Measurements from ENCODE around the gene PARD6B.
A peak's percentile ranks its signal among the peaks of the same experiment; 100 is the strongest.

PARD6B gene

GRCh38 chr20:50724851-50725723, 6.3 kb upstream of the PARD6B start:
- peak; percentile 90 for DNase-seq

DNA sequence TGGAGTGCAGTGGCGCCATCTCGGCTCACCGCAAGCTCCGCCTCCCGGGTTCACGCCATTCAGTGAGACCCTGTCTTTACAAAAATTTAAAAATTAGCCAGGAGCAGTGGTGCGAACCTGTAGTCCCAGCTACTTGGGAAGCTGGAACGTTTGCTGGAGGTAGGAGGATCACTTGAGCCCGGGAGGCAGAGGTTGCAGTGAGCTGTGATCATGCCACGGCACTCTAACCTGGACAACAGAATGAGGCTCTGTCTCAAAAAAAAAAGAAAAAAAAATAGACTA, 5.7 kb upstream of the PARD6B start:
- DNase-seq: no peak

DNA sequence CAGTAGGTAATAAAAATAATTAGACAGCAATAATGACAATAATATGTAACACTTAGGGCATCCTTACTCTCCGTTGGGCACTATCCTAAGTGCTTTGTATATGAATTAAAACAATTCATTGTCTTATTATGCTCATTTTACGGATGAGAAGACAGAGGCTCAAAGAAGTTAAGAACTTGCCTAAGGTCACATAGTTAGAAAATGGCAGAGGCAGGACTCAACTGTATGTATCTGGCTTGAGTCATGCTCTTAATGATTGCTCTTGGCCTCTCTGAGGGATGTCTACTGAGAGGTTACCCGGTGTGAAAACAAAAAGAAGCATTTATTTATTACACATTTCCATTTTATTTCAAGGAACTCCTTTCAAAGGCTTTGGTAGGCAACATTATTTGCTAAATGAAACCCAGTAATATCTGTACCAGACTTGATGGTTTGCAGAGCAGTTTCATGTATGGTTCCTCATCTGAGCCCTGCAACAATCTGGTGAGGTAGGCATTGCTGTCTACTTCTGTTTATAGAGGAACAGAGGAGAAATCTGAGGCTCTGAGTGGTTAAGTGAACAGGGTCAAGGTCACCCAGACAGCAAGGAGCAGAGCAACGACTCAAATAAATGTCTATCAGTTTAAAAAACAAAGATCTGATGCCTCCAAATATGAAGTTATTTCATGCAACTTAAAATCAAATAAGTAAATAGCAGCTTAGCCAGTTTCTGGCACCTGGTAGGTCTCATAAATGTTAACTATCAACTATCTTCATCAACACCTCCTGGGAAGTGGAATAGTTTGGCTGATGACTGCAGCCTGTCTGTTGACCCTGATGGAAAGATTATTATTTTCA, 4.2 kb upstream of the PARD6B start:
- no peak for DNase-seq

DNA sequence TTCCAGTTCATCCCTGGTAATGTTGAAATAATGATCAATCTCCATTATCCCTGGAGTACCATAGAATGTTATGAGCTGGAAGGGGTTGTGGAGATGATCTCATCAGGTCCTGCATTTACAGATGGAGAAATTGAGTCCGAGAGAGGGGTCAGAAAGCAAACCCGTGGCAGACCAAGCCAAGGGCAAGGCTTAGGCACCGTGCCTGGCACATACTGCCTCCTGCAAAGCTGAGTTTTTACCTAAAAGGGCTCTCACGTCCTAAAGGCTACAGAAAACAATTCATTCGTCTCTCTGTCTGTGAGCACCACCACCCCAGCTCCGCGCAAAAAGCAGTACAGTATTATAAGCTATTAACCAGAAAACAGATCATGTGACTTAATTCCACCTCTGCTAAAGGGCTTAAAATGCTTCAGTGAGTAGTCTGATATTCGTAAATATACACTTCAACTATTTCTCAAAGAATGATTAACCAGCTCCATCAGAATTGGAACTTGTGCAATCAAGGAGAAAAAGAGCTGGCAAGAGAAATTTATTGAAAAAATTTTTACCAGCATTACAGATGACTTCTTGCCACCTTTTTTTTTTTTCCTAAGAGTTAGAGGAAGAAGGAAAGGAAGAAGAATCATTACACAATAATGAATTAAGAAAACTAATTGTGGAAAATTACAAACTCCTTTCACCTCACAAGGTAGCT, 3.4 kb upstream of the PARD6B start:
- DNase-seq: no peak

DNA sequence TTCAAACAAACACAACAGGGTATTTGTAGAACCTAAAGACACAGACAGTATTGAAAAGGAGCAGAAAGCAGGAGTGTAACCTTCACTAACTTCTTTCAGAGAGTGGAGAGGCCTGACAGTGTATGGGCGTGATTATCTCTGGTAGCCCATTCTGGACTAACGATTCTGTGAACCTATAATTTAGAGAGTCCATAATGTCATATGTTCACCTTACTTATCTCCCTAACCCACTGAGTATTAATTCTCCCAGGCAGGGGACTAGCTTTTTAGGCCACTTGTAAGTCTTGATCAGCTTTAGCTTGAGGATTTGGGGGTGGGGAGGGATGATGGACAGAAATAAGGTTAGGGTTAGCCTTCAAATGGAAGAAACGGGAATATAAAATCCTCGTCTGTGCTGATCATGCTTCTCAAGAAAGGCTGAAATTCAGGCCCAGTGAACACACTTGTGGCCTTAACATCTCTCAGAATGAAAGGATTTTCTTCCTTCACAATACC, 2.8 kb upstream of the PARD6B start:
- DNase-seq: no peak

- DNase-seq: no peak
These were observed 2.2 kb upstream of the PARD6B start for GRCh38 chr20:50728981-50729874.

GRCh38 chr20:50729901-50730764, 1.2 kb upstream of the PARD6B start:
- DNase-seq: no peak

- no peak for DNase-seq
These were observed 670 bp upstream of the PARD6B start for GRCh38 chr20:50730765-50731054.

DNA sequence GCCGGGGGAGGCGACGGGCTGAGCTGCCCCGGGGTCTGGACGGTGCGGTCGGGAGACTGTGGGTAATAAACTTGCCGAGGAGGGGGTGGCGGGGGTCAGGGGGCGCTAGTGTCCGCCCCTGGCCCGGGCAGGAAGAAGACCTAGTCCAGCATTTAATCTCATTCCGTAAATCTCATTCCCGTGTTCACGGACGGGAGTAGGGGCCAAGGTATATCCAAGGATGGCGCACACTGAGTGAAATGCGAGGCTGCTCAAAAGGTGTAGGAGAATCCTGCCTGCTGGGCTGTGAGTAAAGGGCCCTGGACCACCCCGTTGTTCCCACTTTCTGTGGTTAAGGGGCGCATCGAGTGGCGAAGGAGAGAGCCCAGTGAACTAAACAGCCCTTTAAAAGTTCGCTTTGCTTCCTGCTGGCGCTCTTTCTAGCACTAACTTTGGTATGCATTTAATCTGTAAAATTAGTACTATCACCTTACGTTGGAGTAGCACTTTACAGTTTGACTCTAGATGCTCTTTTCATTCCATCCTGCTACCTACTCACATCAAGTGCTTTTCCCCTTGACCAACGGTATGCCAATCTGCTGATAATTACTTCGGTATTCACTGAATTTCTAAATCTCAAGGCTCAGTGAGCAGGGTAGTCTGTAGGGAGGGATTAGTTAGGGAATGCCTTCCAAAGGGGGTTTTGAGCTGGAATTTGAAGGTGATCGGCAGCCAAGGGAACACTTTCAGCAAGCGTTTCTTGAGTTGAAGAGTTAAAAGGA, 730 bp downstream of the PARD6B start:
- no peak for DNase-seq

DNA sequence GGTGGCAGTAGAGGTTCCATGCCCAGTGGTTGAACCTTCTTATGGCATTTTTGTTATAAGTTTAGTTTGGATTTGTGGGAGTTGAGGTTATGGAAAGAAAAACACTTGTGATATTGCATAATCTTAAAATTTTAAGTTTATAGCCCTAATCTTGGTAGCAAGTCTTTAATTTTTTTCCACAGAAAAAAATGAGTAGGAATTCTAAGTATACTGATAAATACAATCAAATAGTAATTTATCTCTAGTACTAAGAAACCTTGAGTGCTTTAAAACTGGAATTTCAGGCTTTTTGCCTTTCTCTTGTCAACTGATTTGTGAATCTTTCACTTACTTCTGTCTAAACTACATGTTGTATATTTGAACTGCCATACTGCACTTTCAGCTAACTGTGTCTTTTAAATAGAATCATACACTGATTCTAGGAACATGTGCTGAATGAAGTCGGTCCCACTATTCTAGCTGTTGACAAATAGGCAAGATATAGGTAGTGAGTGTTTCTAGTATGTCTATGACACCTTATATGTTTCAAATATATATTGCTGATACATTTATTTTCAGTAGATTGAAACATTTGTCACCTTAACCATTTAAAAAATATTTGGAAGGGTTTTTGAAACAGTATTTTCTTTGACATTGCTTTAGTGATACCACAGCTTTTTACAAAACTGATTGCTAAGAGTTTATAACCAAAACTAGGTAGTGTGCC, 2.4 kb downstream of the PARD6B start:
- DNase-seq: no peak

GRCh38 chr20:50734730-50735679, 3.6 kb downstream of the PARD6B start:
- no peak for DNase-seq

DNA sequence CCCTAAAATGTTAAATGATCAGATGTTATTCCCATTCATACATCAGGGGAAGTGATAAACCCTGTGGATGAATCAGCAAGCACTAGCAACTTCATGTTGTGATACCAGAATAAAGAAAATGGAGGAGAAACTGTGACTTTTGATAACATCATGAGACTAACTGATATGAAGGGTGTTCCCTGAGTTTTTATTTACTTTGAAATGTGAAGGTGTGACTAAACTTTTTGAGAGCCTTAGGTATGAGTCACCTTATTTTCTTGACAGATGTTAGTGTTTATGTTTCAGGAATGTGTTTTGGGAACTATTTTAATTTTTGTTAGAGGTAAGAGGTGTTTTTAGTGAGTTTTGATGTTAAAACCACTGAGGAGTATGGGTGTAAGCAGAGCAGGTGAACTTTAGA, 4.4 kb downstream of the PARD6B start:
- no peak for DNase-seq

- no peak for DNase-seq
These were observed 6.0 kb downstream of the PARD6B start for GRCh38 chr20:50737352-50737751.

- DNase-seq: no peak
These were observed 11.7 kb downstream of the PARD6B start for GRCh38 chr20:50743087-50743486.

DNA sequence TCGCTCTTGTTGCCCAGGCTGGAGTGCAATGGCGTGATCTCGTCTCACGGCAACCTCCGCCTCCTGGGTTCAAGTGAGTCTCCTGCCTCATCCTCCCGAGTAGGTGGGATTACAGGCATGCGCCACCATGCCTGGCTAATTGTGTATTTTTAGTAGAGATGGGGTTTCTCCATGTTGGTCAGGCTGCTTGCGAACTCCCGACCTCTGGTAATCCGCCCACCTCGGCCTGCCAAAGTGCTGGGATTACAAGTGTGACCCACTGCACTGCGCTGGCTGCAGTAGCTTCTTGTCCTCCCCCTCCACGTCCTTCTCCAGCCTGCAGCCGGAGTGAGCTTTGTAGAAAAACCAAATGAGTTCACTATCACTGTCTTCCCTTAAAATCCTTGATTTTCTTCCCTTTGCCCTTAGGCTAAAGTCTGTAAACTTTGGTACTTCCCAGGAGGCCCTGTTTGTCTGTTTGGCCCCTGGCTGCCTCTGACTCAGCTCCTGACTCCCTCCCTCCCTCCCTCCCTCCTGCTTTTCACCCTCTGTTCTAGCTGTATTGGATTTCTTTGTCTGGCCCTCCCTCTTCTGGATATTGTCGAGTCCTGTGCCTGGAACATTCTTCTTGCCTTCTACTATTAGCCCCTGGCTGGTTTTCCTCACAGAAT, 12.9 kb downstream of the PARD6B start:
- DNase-seq: no peak

- no peak for DNase-seq
These were observed 14.3 kb downstream of the PARD6B start for GRCh38 chr20:50745634-50746137.

DNA sequence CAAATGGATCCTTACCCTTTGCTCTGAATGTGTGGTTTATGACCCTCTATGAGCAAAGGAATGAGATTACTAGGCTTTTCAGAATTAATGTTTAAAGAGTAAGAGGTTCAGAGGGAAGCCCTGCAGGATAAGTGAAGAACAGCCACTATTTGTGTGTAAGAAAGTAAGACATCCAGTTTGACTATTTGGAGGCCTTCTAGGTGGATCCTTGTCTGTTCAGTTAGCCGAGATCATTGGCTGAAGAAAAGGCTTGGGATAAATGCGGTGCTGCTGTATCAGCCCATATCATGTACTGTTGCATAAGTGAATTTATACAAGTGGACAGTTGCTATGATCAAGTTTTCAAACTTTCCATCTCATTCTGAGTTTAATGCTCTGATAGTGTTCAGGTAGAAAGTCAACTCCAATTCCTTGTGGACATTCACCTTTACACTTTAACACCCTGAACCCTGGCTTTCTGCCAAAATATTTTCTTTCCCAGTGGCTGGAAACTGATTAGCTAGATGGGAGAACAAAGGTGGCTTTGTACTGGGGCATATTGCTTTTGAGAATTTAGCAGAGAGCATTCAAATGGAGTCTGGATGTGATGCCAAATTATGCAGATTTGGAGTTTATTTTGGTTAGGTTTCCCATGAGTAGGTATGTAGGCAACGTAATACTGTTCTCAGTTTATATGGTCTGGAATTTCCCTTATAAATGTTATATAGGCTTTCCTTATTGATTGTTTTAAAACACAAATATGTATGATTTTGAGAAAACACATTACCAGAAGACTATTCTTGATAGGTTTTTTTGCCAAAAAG, 15.0 kb downstream of the PARD6B start:
- peak; percentile 25 for DNase-seq
